HG03575 (cell line): Measurements from ENCODE around the gene SERINC2.
"Not testable (repeated sequence)": the region's sequence is repeated elsewhere in the genome, so short reads cannot be mapped to it uniquely, and the experiment has no call there.

Source experiments
- ATAC-seq: cut with Tn5 transposase; IDR thresholded peaks from one replicate; pipeline ENCODE4 v1.9.1; 2021; ENCODE audit not compliant: unreplicated experiment, insufficient number of reproducible peaks, low FRiP score; ENCODE audit errors: extremely low read depth

SERINC2 gene

GRCh38 chr1:31381394-31382294 is 31.4 kb upstream of the SERINC2 start:
- no peak for ATAC-seq

- ATAC-seq, result no peak
Observed at GRCh38 chr1:31382379-31382989, 30.5 kb upstream of the SERINC2 start.

- no peak for ATAC-seq
Observed at GRCh38 chr1:31383967-31384366, 29.0 kb upstream of the SERINC2 start.

- ATAC-seq, result not testable (repeated sequence)
Observed at GRCh38 chr1:31386576-31387243, 26.3 kb upstream of the SERINC2 start.

- no peak for ATAC-seq
Observed at GRCh38 chr1:31387612-31388011, 25.4 kb upstream of the SERINC2 start.

GRCh38 chr1:31389616-31390015 is 23.4 kb upstream of the SERINC2 start:
- ATAC-seq, result no peak

GRCh38 chr1:31390071-31390470 is 22.9 kb upstream of the SERINC2 start:
- ATAC-seq, result no peak

GRCh38 chr1:31393463-31393862 is 19.6 kb upstream of the SERINC2 start:
- no peak for ATAC-seq

- ATAC-seq, result no peak
Observed at GRCh38 chr1:31394584-31395193, 18.3 kb upstream of the SERINC2 start.

- ATAC-seq, result no peak
Observed at GRCh38 chr1:31396633-31397351, 16.2 kb upstream of the SERINC2 start.

- no peak for ATAC-seq
Observed at GRCh38 chr1:31397360-31398095, 15.5 kb upstream of the SERINC2 start.

GRCh38 chr1:31398246-31398645 is 14.8 kb upstream of the SERINC2 start:
- ATAC-seq, result no peak

GRCh38 chr1:31399976-31400375 is 13.0 kb upstream of the SERINC2 start:
- no peak for ATAC-seq

- ATAC-seq, result no peak
Observed at GRCh38 chr1:31400393-31400792, 12.6 kb upstream of the SERINC2 start.

GRCh38 chr1:31401241-31401640 is 11.8 kb upstream of the SERINC2 start:
- ATAC-seq, result no peak

- ATAC-seq, result no peak
Observed at GRCh38 chr1:31405578-31406245, 7.3 kb upstream of the SERINC2 start.

- ATAC-seq, result no peak
Observed at GRCh38 chr1:31407029-31407626, 5.9 kb upstream of the SERINC2 start.
